Measurements from ENCODE around the gene CCN5.
"Not testable (repeated sequence)": the region's sequence is repeated elsewhere in the genome, so short reads cannot be mapped to it uniquely, and the experiment has no call there.

GRCh38 chr20:44671541-44671940 is 43.6 kb upstream of the CCN5 start:
- not testable (repeated sequence) for TF ChIP-seq MYC (IDR thresholded peaks at IDR 0.05; ENCODE audit: low read depth, low read length); CTCF (IDR thresholded peaks at IDR 0.05; ENCODE audit: low read depth, low read length); MAX (IDR thresholded peaks at IDR 0.05; ENCODE audit: low read depth, low read length); POLR2A (IDR thresholded peaks at IDR 0.05; ENCODE audit: extremely low read depth, insufficient read length)
